Tibial nerve (tissue), 4 donors: Measurements from ENCODE around the gene MAST2. TPM values are rescaled to one million over a fixed set of nuclear protein-coding genes. Genes with fewer than 3 reads are reported as not detected.
"Not testable (repeated sequence)": the region's sequence is repeated elsewhere in the genome, so short reads cannot be mapped to it uniquely, and the experiment has no call there.

ENCODE experiments used
- DNase-seq, 2 donors: peaks; one replicate each; pipeline ENCODE4 v3.0.0-alpha.2; 2019; ENCODE audit warnings: low spot score in 2 of 2
- H3K27ac ChIP-seq, 4 donors: fragments of 200-600 bp; sonication (generic) in 3 of 4; one replicate each; pipeline ENCODE4 v1.5.1; 2017 to 2019; ENCODE audit warnings: mild to moderate bottlenecking in 1 of 4
- H3K27me3 ChIP-seq, 2 donors: fragments of 200-600 bp; sonication (generic) in 1 of 2; one replicate each; pipeline versions ENCODE4 v1.5.1 to v1.6.0; 2017 to 2019
- H3K36me3 ChIP-seq, 3 donors: fragments of 200-600 bp; sonication (generic); one replicate each; pipeline ENCODE4 v1.5.1; 2018 to 2019
- H3K4me1 ChIP-seq, 4 donors: fragments of 200-600 bp; sonication (generic) in 3 of 4; one replicate each; pipeline ENCODE4 v1.5.1; 2017 to 2019
- H3K4me3 ChIP-seq, 4 donors: fragments of 200-600 bp; sonication (generic) in 3 of 4; one replicate each; pipeline ENCODE4 v1.5.1; 2017 to 2019; ENCODE audit warnings: mild to moderate bottlenecking in 1 of 4, moderate library complexity in 1 of 4
- H3K9me3 ChIP-seq, 4 donors: fragments of 200-600 bp; sonication (generic) in 3 of 4; one replicate each; pipeline ENCODE4 v1.5.1; 2017 to 2019
- EP300 ChIP-seq, 2 donors: sonication (generic); formaldehyde crosslinking; IDR thresholded peaks; one replicate each; pipeline ENCODE4 v1.6.1; 2017; ENCODE audit warnings: antibody characterized with exemption in 2 of 2, mild to moderate bottlenecking in 1 of 2
- POLR2A ChIP-seq, 2 donors: fragments of 450-650 bp; IDR thresholded peaks; one replicate each; pipeline ENCODE4 v1.6.1; 2017; ENCODE audit warnings: antibody characterized with exemption in 2 of 2, mild to moderate bottlenecking in 2 of 2, moderate library complexity in 2 of 2
- WGBS, 2 donors: methylation state at CpG; one replicate each; pipeline ENCODE4 v1.1.5; 2018; 5-methylcytosine and 5-hydroxymethylcytosine counted together
- total RNA-seq, 4 donors: library from RNA; depleted of rRNA; stranded (reverse); fragments of >200 nt; gene quantifications; one replicate each; pipeline ENCODE4 v1.1.0, GENCODE V29; 2016
- TF ChIP-seq, protein P1 (sequence below), 5 experiments: fragments of 200-600 bp in 3 of 5; fragments of 450-650 bp in 2 of 5; sonication (generic) in 3 of 5; IDR thresholded peaks; one replicate each; pipeline ENCODE4 v1.5.1; 2016 to 2019; ENCODE audit warnings: antibody characterized with exemption in 5 of 5, mild to moderate bottlenecking in 3 of 5, moderate library complexity in 2 of 5

MAST2 gene
- total RNA-seq, 4 donors from 2014 or later = 38.0 to 122 (median 57.1) TPM

DNA sequence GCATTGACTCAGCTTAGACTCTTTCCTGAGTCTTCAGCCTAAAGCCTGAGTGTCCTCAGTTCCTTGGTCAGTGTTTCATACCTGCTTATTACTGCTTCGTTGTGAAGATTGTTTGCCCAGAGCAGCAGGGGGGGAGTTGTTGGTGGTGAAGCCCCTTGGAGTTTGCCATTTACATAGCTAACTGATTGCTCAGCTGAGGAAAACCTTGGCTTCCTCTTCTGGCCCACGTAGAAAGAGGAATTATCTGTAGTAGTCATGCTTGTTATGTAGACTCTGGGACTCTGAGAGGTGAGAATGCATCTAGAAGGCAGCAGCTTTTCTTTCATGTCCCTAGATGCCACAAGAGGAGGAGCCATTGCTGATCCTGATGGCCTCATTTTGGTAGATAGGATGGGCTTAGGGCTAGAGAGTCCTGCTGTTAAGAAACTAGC lies 125.9 kb downstream of the MAST2 start:
- no peak for DNase-seq
- H3K4me3 ChIP-seq = no peak overlapping the region
- WGBS, 2 donors = 6 to 20% methylated on average over 2 of the region's 2 CpGs
- H3K36me3 ChIP-seq = no peaks in the 10 kb centered on the region
- no peaks in the 10 kb centered on the region for H3K27me3 ChIP-seq
- TF ChIP-seq POLR2A (IDR thresholded peaks at IDR 0.05) = no peak
- no peak for TF ChIP-seq EP300 (IDR thresholded peaks at IDR 0.05)
- TF ChIP-seq, protein P1, sequence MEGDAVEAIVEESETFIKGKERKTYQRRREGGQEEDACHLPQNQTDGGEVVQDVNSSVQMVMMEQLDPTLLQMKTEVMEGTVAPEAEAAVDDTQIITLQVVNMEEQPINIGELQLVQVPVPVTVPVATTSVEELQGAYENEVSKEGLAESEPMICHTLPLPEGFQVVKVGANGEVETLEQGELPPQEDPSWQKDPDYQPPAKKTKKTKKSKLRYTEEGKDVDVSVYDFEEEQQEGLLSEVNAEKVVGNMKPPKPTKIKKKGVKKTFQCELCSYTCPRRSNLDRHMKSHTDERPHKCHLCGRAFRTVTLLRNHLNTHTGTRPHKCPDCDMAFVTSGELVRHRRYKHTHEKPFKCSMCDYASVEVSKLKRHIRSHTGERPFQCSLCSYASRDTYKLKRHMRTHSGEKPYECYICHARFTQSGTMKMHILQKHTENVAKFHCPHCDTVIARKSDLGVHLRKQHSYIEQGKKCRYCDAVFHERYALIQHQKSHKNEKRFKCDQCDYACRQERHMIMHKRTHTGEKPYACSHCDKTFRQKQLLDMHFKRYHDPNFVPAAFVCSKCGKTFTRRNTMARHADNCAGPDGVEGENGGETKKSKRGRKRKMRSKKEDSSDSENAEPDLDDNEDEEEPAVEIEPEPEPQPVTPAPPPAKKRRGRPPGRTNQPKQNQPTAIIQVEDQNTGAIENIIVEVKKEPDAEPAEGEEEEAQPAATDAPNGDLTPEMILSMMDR (IDR thresholded peaks at IDR 0.05) = no peak
- H3K9me3 ChIP-seq = no peaks in the 10 kb centered on the region
- H3K4me1 ChIP-seq = peaks cover 0 to 21% (median 7%) of the 10 kb centered on the region in 4 donors
- no peak overlapping the region for H3K27ac ChIP-seq

DNA sequence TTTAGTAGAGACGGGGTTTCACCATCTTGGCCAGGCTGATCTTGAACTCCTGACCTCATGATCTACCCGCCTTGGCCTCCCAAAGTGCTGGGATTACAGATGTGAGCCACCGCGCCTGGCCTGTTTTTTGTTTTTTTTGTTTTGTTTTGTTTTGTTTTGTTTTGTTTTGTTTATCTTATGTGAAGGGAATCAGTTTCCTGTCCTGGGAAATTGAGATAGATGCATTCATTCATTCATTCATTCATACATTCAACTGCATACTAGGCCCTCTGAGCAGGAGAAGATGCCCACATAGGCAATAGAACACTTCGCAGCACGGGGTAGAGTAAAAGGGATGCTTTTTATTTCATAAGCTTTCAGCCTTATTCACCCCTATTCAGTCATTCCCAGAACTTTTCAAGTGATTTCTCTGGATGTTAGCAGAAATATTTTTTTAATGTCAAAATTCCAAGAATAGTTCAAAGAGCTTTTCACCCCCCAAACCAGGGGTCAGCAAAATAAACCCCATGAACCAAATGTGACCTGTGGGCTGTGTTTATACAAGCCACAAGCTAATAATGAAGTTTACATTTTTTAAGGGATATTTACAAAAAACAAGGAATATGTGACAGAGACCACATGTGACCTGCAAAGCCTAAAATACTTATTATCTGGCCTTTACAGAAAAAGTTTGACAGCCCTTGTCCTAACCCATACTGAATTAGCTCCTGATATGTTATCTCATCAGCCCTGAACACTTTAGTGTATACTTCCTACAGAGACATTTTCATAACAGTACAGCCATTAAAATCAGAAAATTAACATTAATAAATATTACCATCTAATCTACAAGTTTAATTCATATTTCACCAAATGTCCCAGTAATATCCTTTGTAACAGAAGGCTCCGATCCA lies 127.1 kb downstream of the MAST2 start:
- Histone ChIP-seq H3K9me3 (no peaks in the 10 kb centered on the region), H3K4me1 (peaks cover 0 to 21% (median 7%) of the 10 kb centered on the region in 4 donors), H3K27ac (no peak overlapping the region), H3K27me3 (no peaks in the 10 kb centered on the region), H3K36me3 (no peaks in the 10 kb centered on the region), H3K4me3 (no peak overlapping the region)
- TF ChIP-seq POLR2A (IDR thresholded peaks at IDR 0.05) (no peak), EP300 (IDR thresholded peaks at IDR 0.05) (no peak)
- TF ChIP-seq, protein P1 (IDR thresholded peaks at IDR 0.05) = no peak
- 65 to 67% methylated on average over 7 of the region's 7 CpGs for WGBS, 2 donors
- DNase-seq = no peak

DNA sequence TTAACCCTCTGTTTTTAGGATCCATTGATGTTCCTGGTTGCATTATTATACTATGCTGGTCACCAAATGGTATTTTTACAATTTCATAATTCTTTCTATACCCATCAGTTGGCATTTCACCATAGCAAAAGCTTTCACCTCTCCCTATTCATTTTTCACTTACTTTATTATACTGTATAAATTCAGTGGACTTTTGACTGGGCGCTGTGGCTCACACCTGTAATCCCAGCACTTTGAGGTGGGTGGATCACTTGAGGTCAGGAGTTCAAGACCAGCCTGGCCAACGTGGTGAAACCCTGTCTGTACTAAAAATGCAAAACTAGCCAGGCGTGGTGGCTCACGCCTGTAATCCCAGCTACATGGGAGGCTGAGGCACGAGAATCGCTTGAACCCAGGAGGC lies 128.8 kb downstream of the MAST2 start:
- H3K27me3 ChIP-seq, H3K4me3 ChIP-seq, H3K36me3 ChIP-seq, H3K9me3 ChIP-seq, DNase-seq, H3K27ac ChIP-seq: not testable (repeated sequence)
- 90 to 92% methylated on average over 6 of the region's 6 CpGs for WGBS, 2 donors
- peaks cover 0 to 21% (median 7%) of the 10 kb centered on the region in 4 donors for H3K4me1 ChIP-seq

DNA sequence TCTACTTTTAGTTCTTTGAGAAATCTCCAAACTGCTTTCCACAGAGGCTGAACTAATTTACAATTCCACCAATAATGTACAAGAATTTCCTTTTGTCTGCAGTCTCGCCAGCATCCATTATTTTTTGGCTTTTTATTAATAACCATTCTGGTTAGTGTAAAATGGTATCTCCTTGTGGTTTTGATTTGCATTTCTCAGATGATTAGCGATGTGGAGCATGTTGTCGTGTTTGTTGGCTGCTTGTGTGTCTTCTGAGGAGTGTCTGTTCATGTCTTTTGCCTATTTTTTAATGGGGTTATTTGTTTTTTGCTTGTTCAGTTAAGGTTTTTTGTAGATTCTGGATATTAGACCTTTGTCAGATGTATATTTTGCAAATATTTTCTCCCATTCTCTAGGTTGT lies 131.5 kb downstream of the MAST2 start:
- no peaks in the 10 kb centered on the region for H3K27me3 ChIP-seq
- TF ChIP-seq POLR2A (IDR thresholded peaks at IDR 0.05) (no peak), EP300 (IDR thresholded peaks at IDR 0.05) (no peak)
- TF ChIP-seq, protein P1 (IDR thresholded peaks at IDR 0.05) = no peak
- no peak for DNase-seq
- no peak overlapping the region for H3K4me3 ChIP-seq
- no peaks in the 10 kb centered on the region for H3K36me3 ChIP-seq
- H3K4me1 ChIP-seq = peaks cover 0 to 11% (median 4%) of the 10 kb centered on the region in 4 donors
- WGBS, 2 donors = 92 to 93% methylated on average over 3 of the region's 3 CpGs
- no peaks in the 10 kb centered on the region for H3K9me3 ChIP-seq
- no peak overlapping the region for H3K27ac ChIP-seq

DNA sequence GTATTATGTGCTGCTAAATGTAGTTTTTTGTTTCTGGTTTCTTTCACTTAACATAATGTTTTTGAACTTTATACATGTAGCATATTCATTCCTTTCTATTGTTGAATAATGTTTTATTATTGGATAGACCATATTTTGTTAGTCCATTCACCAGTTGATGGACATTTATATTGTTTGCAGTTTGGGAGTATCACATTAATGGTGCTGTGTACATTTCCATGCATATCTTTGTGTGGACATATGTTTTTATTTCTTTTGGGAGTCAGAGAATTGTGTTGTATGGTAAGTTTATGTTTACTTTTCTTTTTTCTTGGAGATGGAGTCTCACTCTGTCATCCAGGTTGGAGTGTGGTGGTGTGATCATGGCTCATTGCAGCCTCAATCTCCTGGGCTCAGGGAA lies 134.6 kb downstream of the MAST2 start:
- Histone ChIP-seq H3K4me3 (no peak overlapping the region), H3K27ac (no peak overlapping the region), H3K4me1 (no peaks in the 10 kb centered on the region), H3K27me3 (no peaks in the 10 kb centered on the region), H3K36me3 (no peaks in the 10 kb centered on the region), H3K9me3 (peaks cover 0 to 4% (median 0%) of the 10 kb centered on the region in 4 donors)
- TF ChIP-seq, protein P1 (IDR thresholded peaks at IDR 0.05) = no peak
- TF ChIP-seq POLR2A (IDR thresholded peaks at IDR 0.05) (no peak), EP300 (IDR thresholded peaks at IDR 0.05) (no peak)
- no peak for DNase-seq
